WTC11 (cell line): ENCODE measurements around the gene SERPINA9. TPM values are rescaled to one million over a fixed set of nuclear protein-coding genes. Genes with fewer than 3 reads are reported as not detected.

Experiments
- ATAC-seq: fragments of 200-7000 bp; cut with Tn5 transposase; 2 replicates; pipeline ENCODE4 v1.10.0; 2021; ENCODE audit warnings: mild to moderate bottlenecking, moderate library complexity
- CTCF ChIA-PET: fragments of 300-600 bp; sonication (Branson Sonifier 250); formaldehyde crosslinking; loops from one replicate; lab custom pipeline; 2021; ENCODE audit warnings: antibody characterized with exemption; lab: Charles Lee
- POLR2A ChIA-PET: fragments of 350-600 bp; sonication (Branson Sonifier 250); formaldehyde crosslinking; loops from one replicate; lab custom pipeline; 2021; ENCODE audit warnings: antibody characterized with exemption; lab: Charles Lee
- DNase-seq: peaks from one replicate; pipeline ENCODE4 v3.0.0; 2021; ENCODE audit warnings: low spot score
- H3K27ac Mint-ChIP-seq: 2 replicates; pipeline ENCODE4 v1.8.0; 2021; ENCODE audit warnings: mixed read lengths
- H3K27me3 Mint-ChIP-seq: 2 replicates; pipeline ENCODE4 v1.8.0; 2021; ENCODE audit warnings: low read depth, mild to moderate bottlenecking, moderate library complexity, mixed read lengths
- H3K36me3 Mint-ChIP-seq: 2 replicates; pipeline ENCODE4 v1.8.0; 2021; ENCODE audit warnings: mixed read lengths
- H3K4me1 Mint-ChIP-seq: 2 replicates; pipeline ENCODE4 v1.8.0; 2022; ENCODE audit warnings: mixed read lengths
- H3K4me3 Mint-ChIP-seq: 2 replicates; pipeline ENCODE4 v1.8.0; 2021; ENCODE audit warnings: mild to moderate bottlenecking, moderate library complexity, mixed read lengths
- H3K9me3 Mint-ChIP-seq: 2 replicates; pipeline ENCODE4 v1.8.0; 2021; ENCODE audit warnings: mixed read lengths
- CBFB ChIP-seq: sonication (generic); formaldehyde crosslinking; IDR thresholded peaks from 2 replicates; pipeline ENCODE4 v1.8.1; 2022; ENCODE audit warnings: mild to moderate bottlenecking, low read depth, missing genetic modification reagents
- FOXP1 ChIP-seq: sonication (generic); formaldehyde crosslinking; IDR thresholded peaks from 2 replicates; pipeline ENCODE4 v1.8.0; 2022; ENCODE audit warnings: missing genetic modification reagents, mild to moderate bottlenecking, moderate library complexity, borderline replicate concordance
- KAT7 ChIP-seq: sonication (generic); formaldehyde crosslinking; IDR thresholded peaks from 2 replicates; pipeline ENCODE4 v1.8.1; 2023; ENCODE audit warnings: missing genetic modification reagents, mild to moderate bottlenecking, borderline replicate concordance
- NFYB ChIP-seq: sonication (generic); formaldehyde crosslinking; conservative IDR thresholded peaks from 2 replicates; pipeline ENCODE4 v1.8.0; 2022; ENCODE audit warnings: low read depth, missing genetic modification reagents
- OVOL2 ChIP-seq: fragments of 250-450 bp; sonication (Bioruptor Pico); IDR thresholded peaks from 2 replicates; pipeline ENCODE4 v1.9.0; 2021; ENCODE audit warnings: mild to moderate bottlenecking, borderline replicate concordance
- RORB ChIP-seq: fragments of 250-450 bp; sonication (Bioruptor Pico); IDR thresholded peaks from 2 replicates; pipeline ENCODE4 v1.9.0; 2021; ENCODE audit warnings: mild to moderate bottlenecking
- ZNF138 ChIP-seq: sonication (generic); formaldehyde crosslinking; conservative IDR thresholded peaks from 2 replicates; pipeline ENCODE4 v1.8.1; 2022; ENCODE audit warnings: mild to moderate bottlenecking, moderate library complexity, missing genetic modification reagents
- ZNF416 ChIP-seq: fragments of 250-450 bp; sonication (Bioruptor Pico); IDR thresholded peaks from 2 replicates; pipeline ENCODE4 v1.9.0; 2021; ENCODE audit warnings: mild to moderate bottlenecking, inconsistent platforms
- ZNF671 ChIP-seq: fragments of 250-450 bp; sonication (Bioruptor Pico); IDR thresholded peaks from 2 replicates; pipeline ENCODE4 v1.8.0; 2021; ENCODE audit warnings: mild to moderate bottlenecking
- total RNA-seq: library from RNA; stranded (reverse); gene quantifications from 3 replicates; pipeline ENCODE4 v1.2.3, GENCODE V29; 2021
- TF ChIP-seq, protein P1 (sequence below): sonication (generic); formaldehyde crosslinking; IDR thresholded peaks from 2 replicates; pipeline ENCODE4 v1.8.1; 2023; ENCODE audit warnings: mild to moderate bottlenecking, moderate library complexity, missing genetic modification reagents
- TF ChIP-seq, protein P2 (sequence below): sonication (generic); formaldehyde crosslinking; IDR thresholded peaks from 2 replicates; pipeline ENCODE4 v1.8.1; 2023; ENCODE audit warnings: mild to moderate bottlenecking, missing genetic modification reagents
- TF ChIP-seq, protein P3 (sequence below): fragments of 250-450 bp; sonication (Bioruptor Pico); IDR thresholded peaks from 2 replicates; pipeline ENCODE4 v1.9.0; 2021; ENCODE audit warnings: mild to moderate bottlenecking
- TF ChIP-seq, protein P4 (sequence below): sonication (generic); formaldehyde crosslinking; IDR thresholded peaks from 2 replicates; pipeline ENCODE4 v1.8.1; 2022; ENCODE audit warnings: mild to moderate bottlenecking, missing genetic modification reagents, moderate library complexity, borderline replicate concordance
- TF ChIP-seq, protein P5 (sequence below): fragments of 250-450 bp; sonication (Bioruptor Pico); conservative IDR thresholded peaks from 2 replicates; pipeline ENCODE4 v1.9.0; 2021; ENCODE audit warnings: mild to moderate bottlenecking
- TF ChIP-seq, protein P6 (sequence below): fragments of 250-450 bp; sonication (Bioruptor Pico); IDR thresholded peaks from 2 replicates; pipeline ENCODE4 v1.9.0; 2021; ENCODE audit warnings: mild to moderate bottlenecking
- TF ChIP-seq, protein P7 (sequence below): sonication (generic); formaldehyde crosslinking; IDR thresholded peaks from 2 replicates; pipeline ENCODE4 v1.8.1; 2022; ENCODE audit warnings: mild to moderate bottlenecking, moderate library complexity, missing genetic modification reagents
- TF ChIP-seq, protein P8 (sequence below): sonication (generic); formaldehyde crosslinking; conservative IDR thresholded peaks from 2 replicates; pipeline ENCODE4 v1.8.1; 2022; ENCODE audit warnings: mild to moderate bottlenecking, missing genetic modification reagents

Gene SERPINA9
- total RNA-seq, 1 experiment from 2014 or later, result not detected

DNA sequence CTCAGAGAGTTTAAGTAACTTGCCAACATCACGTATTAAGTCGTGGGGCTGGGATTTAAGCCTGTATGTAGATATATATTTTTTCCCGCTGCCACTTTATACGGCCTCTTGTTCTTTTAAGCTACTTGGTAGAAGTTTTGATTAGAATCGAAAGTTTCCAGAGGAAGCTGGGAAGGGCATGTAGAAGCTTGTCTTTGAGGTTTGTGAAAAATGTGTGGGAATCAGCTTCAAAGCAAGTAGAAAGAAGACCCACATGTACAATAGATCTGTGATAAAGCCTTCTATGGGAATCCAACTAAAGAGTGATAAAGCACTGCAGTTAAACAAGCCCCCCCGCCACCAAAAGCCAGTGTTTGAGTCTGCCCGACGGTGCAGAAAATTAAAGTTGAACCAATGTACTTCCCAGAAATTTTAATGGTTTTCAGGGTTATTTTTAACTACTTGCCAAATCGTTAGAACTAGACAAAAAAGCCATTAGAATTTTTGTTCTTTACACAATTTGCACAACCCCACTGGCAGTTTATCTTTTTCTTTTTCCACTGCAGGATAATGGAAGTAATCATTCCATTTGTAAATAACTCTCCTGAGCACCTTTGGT is 48.9 kb downstream of the SERPINA9 start:
- H3K27ac Mint-ChIP-seq, result no peak overlapping the region
- no peak for ATAC-seq
- H3K9me3 Mint-ChIP-seq, result peaks cover 18% of the 10 kb centered on the region
- no peak overlapping the region for H3K4me3 Mint-ChIP-seq
- peaks cover 6% of the 10 kb centered on the region; the same call in 1 of the 2 replicates for H3K36me3 Mint-ChIP-seq
- CTCF ChIA-PET, result interaction anchor here (1.8 kb wide), 1 partner anchor 59 kb away, joined by 12 read pairs; no protein-coding TSS in a partner anchor
- TF ChIP-seq, protein P1, sequence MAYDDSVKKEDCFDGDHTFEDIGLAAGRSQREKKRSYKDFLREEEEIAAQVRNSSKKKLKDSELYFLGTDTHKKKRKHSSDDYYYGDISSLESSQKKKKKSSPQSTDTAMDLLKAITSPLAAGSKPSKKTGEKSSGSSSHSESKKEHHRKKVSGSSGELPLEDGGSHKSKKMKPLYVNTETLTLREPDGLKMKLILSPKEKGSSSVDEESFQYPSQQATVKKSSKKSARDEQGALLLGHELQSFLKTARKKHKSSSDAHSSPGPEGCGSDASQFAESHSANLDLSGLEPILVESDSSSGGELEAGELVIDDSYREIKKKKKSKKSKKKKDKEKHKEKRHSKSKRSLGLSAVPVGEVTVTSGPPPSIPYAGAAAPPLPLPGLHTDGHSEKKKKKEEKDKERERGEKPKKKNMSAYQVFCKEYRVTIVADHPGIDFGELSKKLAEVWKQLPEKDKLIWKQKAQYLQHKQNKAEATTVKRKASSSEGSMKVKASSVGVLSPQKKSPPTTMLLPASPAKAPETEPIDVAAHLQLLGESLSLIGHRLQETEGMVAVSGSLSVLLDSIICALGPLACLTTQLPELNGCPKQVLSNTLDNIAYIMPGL (CRISPR knock-in tag), result no peak
- TF ChIP-seq, protein P2, sequence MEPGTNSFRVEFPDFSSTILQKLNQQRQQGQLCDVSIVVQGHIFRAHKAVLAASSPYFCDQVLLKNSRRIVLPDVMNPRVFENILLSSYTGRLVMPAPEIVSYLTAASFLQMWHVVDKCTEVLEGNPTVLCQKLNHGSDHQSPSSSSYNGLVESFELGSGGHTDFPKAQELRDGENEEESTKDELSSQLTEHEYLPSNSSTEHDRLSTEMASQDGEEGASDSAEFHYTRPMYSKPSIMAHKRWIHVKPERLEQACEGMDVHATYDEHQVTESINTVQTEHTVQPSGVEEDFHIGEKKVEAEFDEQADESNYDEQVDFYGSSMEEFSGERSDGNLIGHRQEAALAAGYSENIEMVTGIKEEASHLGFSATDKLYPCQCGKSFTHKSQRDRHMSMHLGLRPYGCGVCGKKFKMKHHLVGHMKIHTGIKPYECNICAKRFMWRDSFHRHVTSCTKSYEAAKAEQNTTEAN (CRISPR knock-in tag), result no peak
- TF ChIP-seq KAT7 (no peak), ZNF138 (no peak)
- TF ChIP-seq, all 79 proteins: peak for 0
- H3K27me3 Mint-ChIP-seq, result no peaks in the 10 kb centered on the region
- peaks cover 22% of the 10 kb centered on the region for H3K4me1 Mint-ChIP-seq
- DNase-seq, result no peak
- POLR2A ChIA-PET, result no interaction called here

DNA sequence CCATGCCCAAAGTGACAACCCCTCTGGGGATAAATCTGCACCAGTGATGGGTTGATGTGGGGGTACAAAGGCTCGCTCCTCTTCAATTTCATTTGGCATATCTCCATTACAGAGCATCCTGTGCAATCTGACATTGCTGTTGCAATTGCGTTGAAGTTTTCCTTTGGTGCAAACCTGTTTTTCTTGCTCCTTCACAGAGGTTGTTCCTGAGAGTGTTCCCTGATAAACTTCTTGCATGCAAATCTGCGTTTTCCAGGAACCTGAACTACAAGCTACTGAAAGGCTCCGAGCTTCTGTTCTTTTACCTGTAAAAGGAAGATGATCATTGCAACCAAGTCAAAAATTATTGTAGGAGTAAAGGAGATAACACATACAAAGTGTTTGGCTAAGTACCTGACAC is 49.5 kb downstream of the SERPINA9 start:
- TF ChIP-seq ZNF416 (CRISPR knock-in tag) (no peak), CBFB (CRISPR knock-in tag) (no peak), OVOL2 (CRISPR knock-in tag) (no peak), NFYB (no peak), ZNF671 (CRISPR knock-in tag) (no peak), FOXP1 (no peak), RORB (CRISPR knock-in tag) (no peak)
- TF ChIP-seq, protein P3, sequence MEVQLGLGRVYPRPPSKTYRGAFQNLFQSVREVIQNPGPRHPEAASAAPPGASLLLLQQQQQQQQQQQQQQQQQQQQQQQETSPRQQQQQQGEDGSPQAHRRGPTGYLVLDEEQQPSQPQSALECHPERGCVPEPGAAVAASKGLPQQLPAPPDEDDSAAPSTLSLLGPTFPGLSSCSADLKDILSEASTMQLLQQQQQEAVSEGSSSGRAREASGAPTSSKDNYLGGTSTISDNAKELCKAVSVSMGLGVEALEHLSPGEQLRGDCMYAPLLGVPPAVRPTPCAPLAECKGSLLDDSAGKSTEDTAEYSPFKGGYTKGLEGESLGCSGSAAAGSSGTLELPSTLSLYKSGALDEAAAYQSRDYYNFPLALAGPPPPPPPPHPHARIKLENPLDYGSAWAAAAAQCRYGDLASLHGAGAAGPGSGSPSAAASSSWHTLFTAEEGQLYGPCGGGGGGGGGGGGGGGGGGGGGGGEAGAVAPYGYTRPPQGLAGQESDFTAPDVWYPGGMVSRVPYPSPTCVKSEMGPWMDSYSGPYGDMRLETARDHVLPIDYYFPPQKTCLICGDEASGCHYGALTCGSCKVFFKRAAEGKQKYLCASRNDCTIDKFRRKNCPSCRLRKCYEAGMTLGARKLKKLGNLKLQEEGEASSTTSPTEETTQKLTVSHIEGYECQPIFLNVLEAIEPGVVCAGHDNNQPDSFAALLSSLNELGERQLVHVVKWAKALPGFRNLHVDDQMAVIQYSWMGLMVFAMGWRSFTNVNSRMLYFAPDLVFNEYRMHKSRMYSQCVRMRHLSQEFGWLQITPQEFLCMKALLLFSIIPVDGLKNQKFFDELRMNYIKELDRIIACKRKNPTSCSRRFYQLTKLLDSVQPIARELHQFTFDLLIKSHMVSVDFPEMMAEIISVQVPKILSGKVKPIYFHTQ (CRISPR knock-in tag), result no peak
- TF ChIP-seq, protein P1 (CRISPR knock-in tag), result no peak
- TF ChIP-seq, protein P4, sequence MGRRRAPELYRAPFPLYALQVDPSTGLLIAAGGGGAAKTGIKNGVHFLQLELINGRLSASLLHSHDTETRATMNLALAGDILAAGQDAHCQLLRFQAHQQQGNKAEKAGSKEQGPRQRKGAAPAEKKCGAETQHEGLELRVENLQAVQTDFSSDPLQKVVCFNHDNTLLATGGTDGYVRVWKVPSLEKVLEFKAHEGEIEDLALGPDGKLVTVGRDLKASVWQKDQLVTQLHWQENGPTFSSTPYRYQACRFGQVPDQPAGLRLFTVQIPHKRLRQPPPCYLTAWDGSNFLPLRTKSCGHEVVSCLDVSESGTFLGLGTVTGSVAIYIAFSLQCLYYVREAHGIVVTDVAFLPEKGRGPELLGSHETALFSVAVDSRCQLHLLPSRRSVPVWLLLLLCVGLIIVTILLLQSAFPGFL, result no peak
- TF ChIP-seq, protein P5, sequence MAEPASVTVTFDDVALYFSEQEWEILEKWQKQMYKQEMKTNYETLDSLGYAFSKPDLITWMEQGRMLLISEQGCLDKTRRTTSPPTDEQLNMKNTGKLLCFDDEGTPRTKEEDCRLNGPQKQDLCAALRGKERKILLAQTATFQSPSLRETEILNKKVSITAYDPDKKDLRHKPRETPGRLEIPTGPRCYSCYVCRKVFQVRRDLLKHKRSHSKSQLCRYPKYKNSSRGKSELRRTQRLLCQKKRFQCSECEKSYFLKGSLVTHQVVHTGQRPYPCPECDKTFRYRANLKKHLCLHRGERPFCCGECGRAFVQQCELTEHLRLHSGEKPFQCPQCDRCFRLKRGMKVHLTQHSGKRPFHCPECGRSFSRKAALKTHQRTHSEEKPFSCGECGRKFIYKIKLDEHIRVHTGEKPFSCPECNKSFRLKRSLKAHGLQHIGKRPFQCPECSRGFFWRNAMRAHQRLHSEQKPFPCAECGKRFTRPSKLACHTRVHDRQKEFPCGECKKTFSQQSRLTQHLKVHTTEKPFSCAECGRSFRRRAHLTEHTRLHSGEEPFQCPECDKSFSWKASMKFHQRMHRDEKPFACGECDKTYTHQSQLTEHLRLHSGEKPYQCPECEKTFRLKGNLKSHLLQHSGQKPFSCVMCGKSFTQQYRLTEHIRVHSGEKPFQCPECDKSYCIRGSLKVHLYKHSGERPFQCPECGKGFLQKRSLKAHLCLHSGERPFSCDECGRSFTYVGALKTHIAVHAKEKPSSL (CRISPR knock-in tag), result no peak
- TF ChIP-seq, protein P6, sequence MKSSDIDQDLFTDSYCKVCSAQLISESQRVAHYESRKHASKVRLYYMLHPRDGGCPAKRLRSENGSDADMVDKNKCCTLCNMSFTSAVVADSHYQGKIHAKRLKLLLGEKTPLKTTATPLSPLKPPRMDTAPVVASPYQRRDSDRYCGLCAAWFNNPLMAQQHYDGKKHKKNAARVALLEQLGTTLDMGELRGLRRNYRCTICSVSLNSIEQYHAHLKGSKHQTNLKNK (CRISPR knock-in tag), result no peak
- TF ChIP-seq, protein P7, sequence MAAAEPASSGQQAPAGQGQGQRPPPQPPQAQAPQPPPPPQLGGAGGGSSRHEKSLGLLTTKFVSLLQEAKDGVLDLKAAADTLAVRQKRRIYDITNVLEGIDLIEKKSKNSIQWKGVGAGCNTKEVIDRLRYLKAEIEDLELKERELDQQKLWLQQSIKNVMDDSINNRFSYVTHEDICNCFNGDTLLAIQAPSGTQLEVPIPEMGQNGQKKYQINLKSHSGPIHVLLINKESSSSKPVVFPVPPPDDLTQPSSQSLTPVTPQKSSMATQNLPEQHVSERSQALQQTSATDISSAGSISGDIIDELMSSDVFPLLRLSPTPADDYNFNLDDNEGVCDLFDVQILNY (CRISPR knock-in tag), result no peak
- TF ChIP-seq, protein P8, sequence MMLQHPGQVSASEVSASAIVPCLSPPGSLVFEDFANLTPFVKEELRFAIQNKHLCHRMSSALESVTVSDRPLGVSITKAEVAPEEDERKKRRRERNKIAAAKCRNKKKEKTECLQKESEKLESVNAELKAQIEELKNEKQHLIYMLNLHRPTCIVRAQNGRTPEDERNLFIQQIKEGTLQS, result no peak
- no peak for ATAC-seq
- ChIA-PET POLR2A (interaction anchor here (0.6 kb wide), 1 partner anchor 51 kb away, joined by 3 read pairs; no protein-coding TSS in a partner anchor), CTCF (interaction anchor here (0.6 to 1.8 kb wide), 2 partner anchors 60 to 290 kb away, joined by 3 to 12 read pairs; no protein-coding TSS in a partner anchor)
- Mint-ChIP-seq H3K27ac (no peak overlapping the region), H3K36me3 (peaks cover 6% of the 10 kb centered on the region; the same call in 1 of the 2 replicates), H3K27me3 (no peaks in the 10 kb centered on the region), H3K9me3 (peaks cover 13% of the 10 kb centered on the region), H3K4me3 (no peak overlapping the region), H3K4me1 (peaks cover 22% of the 10 kb centered on the region)
- DNase-seq, result no peak
